Fibroblast of gingiva (primary cell): ENCODE measurements around the gene BIRC6.
"Not testable (repeated sequence)": the region's sequence is repeated elsewhere in the genome, so short reads cannot be mapped to it uniquely, and the experiment has no call there.

Source experiments
- DNase-seq: peaks from one replicate; pipeline ENCODE4 v3.0.0-alpha.2; 2011; ENCODE audit warnings: low read depth

BIRC6 gene

DNA sequence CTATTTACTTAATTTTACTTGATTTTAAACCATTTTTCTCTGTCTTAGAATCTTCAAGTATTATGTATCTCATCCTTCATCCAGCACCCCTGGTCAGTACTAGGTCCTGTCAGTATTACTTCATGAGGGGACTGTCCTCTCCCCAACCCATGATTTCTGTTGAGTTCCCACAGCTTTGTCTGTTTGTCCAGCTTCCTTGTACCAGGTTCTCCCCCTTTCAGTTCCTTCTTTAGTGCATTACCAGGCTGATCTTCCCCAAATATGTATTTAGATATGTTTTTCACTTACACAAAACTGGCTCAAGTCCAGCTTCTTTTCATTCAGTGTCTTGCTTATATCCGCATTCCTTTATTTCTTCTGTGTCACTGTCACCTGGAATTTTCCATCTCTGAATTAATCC is 257.3 kb downstream of the BIRC6 start:
- no peak for DNase-seq

DNA sequence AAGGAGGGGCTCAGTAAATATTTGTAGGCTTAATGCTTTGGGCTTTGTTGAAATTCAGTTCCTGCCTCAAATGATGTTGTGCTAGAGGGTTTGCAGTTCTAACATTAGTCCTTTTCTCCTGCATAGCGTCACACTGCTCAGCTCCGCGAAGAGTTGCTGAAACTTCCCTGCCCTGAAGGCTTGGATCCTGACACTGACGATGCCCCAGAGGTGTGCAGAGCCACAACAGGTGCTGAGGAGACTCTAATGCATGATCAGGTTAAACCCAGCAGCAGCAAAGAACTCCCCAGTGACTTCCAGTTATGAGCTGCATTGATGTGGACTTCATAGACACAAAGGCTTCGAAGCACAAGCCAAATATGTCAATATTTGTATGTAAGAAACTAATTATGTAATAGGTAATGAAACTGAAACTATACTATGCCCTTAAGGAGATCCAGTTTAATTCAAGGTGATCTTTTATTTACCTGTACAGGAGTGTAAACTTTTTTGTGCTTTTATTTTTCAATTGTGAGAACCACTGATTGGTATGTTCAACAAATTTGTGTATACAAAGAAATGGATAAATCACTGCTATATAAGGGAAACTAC is 260.9 kb downstream of the BIRC6 start:
- DNase-seq = no peak

DNA sequence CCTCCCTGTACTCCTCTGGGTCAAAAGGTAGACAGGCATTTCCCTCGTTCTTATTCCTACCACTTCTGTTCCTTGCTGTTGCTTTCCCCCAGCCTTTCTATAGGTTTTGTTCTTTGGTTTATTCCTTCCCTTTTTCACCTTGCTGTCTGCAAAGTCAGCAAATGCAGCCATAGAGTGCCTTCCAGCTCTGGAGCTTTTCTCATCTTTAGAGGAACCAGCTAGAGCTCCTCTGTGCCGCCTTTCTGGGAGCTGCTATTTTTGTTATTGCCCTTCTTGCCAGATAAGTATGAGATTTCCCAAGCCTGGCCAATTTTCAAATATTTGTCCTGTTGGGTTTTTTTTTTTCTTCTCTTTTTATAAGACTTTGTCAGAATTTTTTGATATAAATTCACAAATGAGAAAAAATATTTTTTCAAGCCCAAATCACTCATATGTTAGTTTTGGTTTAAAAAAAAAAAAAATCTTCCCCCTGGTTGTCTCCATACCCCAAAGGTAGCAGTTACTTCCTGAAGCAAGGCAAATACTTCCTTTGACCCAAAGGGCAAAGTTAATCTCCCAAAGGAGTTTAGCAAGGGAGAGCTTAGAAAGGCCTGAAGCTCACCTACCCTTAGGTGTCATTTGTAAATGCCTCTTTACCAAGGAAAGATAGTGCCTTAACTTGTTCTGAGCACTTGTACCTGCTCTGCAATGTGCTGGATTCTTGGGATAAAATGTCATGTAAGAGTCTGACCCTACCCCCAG is 265.9 kb downstream of the BIRC6 start:
- peak; percentile 51 for DNase-seq

DNA sequence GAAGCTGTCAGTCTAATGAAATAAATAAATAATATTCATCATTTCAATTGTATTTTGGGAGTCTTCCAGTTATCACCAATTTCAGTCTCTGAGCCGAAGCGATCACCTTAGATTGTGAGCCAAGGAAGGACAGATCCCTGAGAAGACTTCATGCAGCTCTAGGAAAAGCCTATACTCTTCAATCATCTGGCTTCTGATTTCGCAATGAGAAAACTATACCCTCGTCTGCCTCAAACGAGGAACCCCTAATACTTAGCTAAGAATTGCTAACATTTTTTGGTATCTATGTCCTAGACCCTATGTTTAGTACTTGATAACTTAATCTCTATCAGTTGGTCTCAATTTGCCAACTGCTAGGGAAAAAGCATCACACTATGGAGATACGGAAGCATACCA is 266.5 kb downstream of the BIRC6 start:
- no peak for DNase-seq

DNA sequence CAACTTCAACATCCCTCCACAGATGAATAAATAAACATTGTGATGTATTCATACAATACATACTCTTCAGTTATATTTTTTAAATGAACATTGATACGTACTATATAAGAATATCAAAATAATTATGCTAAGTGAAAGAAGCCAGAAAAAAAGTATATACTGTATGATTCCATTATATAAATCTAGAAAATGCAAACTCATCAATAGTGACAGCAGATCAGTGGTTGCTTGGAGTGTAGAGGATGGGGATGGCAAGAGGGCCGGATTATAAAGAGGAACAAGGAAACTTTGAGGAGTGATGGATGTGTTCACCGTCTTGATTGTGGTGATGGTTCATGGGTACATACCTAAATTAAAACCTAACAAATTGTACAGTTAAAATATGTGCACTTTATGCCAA is 268.0 kb downstream of the BIRC6 start:
- no peak for DNase-seq

DNA sequence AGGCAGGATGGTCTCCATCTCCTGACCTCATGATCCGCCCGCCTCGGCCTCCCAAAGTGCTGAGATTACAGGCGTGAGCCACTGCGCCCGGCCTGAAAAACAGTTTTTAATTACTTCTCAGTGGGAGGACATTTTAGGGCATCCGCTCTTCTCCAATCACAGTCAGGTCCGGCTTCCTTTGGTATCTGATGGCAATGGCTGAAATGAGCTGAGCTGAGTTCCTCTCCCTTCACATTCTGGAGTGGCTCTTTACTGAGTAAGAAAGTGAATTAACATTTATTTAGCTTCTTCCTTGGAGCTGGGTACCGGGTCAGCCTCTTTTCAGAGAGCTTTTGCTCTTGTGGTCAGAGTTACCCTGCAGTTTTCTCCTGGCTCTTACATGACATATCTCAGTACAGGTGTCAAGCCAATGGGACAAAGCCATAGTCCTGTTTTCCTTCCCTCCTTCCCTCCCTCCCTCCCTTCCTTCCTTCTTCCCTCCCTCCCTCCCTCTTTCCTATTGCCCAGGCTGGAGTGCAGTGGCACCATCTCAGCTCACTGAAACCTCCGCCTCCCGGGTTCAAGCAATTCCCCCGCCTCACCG is 269.9 kb downstream of the BIRC6 start:
- no peak for DNase-seq

DNA sequence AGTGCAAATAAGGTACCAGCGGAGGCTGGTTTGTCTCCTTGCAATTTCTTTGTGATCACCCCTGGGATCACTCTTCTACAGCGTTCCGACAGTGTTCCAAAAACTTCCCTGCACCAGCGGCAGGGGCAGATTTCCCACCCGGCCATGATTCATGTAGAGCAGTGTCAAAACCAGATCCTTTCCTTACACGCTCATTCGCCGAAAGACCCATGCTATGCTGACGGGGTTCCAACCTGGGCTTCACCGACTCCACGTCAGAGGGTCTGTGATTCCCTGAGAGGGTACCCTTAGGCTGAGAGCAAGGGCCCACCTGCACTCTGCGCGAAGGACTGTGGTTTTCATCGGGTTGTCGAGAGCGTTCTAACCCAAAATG is 270.6 kb downstream of the BIRC6 start:
- DNase-seq = peak; percentile 57

DNA sequence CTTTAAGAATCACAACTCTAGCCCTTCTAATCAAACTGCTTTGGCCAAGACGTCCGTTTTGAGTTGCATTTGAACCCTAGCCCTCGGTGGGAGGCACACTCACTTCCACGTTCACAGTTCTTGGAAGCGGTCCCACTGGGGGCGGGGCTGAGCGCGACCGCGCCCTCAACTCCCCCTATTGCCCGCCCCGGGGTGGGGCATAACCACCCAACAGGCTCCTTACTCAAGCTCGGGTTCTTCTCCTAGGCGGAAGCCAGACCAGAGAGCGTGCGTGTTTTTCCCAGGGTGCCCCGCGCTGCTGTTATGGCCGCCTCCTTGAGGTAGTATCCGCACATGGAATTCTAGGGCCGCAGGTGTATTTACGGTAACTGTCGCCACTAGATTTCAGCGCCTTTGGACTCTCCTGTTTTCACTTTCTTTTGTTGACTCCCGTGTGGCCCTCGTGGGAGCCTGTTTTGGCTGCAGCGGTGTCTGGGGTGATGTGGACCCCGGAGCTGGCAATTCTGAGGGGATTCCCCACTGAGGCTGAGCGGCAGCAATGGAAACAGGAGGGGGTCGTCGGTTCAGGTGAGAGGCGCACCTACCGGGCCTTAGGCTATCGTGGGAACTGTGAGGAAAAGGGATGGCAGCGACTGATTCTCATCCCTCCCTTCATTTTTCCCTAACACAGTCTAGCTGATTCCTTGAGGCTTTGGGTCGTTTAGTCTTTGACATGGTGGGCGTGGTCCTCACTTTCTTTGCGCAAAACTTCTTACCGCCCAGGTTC is 271.2 kb downstream of the BIRC6 start, which contains the start of gene TTC27:
TTC27 (plus strand) TSS at position 237 of the 766 bp plus-strand sequence; CDS start at position 480, 243 bp downstream.
- peak; percentile 93 for DNase-seq

DNA sequence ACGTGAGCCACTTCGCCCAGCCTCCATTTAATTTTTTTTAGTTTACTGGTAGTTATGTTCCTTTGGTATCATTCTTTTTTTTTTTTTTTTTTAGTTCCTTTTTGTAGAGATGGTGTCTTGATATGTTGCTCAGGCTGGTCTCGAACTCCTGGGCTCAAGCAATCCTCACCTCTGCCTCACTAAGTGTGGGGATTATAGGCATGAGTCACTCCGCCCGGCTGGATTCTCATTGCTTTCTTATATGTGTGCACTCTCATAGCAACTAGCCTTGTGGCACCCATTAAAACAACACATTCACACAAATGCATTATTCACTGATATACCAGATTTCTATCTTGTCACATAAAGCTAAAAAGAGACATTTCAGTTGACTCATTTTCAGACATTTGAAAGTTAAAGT is 275.3 kb downstream of the BIRC6 start:
- peak; percentile 13 for DNase-seq

DNA sequence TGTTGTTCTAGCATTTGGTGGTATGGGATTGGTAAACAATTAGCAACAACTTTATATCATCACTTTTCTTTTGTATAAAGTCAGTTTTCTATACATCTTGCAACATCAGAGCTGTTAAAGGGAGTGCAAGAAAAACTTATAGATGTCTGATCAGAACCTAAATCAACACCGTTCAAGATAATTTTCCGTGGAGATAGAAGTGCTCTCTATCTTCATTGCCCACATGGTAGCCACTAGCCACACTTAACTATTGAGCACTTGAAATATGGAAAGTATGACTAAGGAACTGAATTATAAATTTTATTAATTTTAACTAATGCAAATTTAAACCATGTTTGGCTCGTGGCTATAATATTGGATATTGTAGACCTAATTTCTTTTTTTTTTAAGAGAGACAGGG is 276.2 kb downstream of the BIRC6 start:
- no peak for DNase-seq

DNA sequence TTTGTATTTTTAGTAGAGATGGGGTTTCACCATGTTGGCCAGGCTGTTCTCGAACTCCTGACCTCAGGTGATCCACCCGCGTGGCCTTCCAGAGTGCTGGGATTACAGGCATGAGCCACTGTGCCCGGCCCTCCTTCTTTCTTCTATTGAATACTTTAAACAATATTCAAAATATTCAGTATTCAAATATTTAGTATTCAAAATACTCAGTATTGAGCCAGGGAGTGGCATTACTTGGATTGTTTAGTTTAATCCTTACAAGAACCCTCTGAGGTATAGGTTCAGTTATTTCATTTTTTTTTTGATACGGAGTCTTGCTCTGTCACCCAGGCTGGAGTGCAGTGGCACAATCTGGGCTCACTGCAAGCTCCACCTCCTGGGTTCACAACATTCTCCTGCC is 281.7 kb downstream of the BIRC6 start:
- not testable (repeated sequence) for DNase-seq

DNA sequence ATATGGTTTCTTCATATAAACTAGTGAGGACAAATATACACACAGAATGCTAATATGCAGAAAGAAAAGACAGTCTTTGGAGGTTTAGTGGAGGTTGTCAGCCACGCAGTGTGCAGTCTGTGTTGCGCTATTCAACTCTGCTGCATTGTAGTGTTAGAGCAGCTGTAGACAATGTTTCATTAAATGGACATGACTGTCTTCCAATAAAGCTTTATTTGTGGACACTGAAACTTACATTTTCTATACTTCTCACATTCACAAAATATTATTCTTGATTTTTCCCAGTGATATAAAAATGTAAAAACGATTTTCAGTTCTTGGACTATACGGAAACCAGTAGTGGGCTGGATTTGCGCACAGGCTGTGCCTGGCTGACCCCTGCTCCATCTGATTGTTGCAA is 284.4 kb downstream of the BIRC6 start:
- no peak for DNase-seq

DNA sequence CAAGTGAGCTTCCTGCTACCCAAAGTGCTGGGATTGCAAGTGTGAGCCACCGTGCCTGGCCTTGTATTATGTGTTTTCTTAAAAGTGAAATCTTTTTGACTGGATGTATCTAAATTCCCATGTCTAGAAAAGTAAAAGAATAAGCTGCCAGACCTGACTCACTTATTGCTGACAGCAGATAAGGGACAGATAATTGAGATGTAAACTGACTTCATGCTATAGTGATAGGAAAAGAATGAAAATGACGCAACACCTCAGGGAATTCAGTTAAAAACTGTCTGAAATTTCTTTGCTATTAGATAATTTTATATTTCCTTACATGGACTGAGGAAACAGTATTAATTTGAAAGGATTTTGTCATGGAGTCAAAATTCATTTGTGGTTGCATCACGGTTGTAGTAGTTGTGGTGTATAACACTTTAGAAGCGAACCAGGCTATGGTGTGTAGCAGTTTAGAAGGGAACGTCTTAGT is 290.4 kb downstream of the BIRC6 start:
- peak; percentile 55 for DNase-seq

DNA sequence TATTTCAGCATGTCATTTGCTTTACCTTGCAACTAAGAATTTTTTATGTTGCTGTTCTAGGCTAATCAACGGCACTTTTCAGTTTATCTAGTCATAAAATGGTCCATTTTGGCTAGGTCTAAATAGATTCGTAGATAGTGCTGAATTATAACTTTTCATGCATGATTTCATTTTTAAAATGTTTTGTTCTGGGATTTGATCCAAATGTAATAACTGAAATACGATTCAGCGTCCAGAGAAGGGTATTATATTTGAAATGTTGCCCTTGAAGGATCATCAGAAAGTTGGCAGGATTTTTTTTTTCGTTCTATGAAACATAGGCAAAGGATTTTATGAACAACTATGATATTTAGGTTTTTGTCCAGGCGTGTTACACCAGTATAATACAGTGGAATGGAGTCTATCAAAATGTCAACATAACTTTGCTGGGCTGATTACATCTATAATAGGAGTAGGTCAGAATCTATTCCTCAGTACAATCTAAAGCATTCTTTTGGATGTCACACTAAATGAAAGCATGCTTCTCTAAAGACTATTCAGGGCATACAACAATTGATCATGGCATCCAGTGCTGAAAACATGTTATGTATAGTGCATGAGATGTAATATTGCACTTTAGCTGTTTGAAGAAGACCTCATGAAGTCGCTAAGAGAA is 295.9 kb downstream of the BIRC6 start:
- DNase-seq = peak; percentile 66

DNA sequence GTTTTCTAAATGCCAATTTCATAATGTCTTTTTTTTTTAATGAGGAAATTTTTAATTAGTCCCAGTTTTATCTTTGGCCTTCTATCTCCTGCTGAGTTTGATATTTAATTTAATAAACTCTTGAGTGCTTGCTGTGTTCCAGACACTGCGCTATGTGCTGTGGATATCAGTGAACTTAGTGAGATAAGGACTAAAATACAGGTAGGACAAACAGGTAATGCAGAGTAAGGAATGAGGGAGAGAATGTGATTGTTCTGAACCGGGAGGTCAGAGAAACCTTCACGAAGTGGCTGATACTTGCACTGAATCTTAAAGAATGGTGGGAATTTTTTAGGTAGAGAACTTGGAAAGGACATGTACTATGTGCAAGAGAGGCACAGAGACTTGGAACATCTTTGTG is 299.2 kb downstream of the BIRC6 start:
- DNase-seq = no peak

DNA sequence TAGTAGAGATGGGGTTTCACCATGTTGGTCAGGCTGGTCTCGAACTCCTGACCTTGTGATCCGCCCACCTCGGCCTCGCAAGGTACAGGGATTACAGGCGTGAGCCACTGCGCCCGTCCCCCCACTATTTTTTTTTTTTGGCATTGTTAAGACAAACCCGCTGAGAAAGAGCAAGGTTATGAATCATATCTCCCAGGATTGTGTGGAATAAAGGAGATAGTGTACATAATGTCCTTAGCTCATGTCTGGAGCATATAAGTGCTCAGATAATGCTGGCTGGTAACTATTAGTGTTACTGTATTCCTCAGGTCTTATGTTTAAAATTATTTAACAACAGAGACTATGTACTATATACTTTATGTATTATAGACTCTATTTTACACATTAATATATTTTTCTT is 307.0 kb downstream of the BIRC6 start:
- no peak for DNase-seq

DNA sequence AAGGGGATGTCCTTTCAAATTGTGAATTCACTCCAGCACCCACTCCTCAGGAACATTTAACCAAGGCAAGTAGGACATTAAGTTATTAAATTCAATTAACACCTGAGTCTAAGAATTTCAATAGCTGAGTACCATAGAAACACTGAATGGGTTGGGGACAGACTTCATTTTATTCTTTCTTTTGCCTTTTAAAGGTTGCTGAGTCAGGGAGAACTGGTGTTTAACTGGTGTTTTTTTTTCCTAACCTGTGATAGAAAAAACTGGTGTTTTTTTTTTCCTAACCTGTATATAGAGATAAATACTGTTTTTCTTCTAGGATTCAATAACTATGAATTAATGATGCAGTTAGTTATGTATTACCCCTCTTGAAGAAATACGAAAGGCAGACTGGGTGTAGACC is 309.9 kb downstream of the BIRC6 start:
- no peak for DNase-seq

DNA sequence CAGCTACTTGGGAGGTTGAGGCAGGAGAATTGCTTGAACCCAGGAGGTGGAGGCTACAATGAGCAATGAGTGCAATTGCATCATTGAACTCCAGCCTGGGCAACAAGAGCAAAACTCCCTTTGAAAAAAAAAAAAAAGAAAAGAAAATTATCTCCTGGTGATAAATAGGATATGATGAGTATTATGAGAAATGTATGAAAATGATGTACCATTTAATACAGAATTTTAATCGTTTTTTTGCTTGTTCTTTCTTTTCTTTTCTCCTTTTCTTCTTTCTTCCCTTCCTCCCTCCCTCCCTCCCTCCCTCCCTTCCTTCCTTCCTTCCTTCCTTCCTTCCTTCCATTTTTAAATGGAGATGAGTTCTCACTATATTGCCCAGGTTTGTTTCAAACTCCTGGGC is 311.4 kb downstream of the BIRC6 start:
- DNase-seq = no peak
